ENCODE measurements around the gene PACRG. TPM values are rescaled to one million over a fixed set of nuclear protein-coding genes. Genes with fewer than 3 reads are reported as not detected.

The PACRG gene
- total RNA-seq, 2 experiments from 2014 or later = not detected

- H3K79me2 ChIP-seq (ENCODE audit: insufficient read depth, low read depth, low read length) = no peaks in the 10 kb centered on the region
- no TSS peak for BruUV-seq (replicated peaks)
- H3K9me2 ChIP-seq (ENCODE audit: insufficient read depth, low read length) = no peaks in the 10 kb centered on the region
- H2AFZ ChIP-seq (ENCODE audit: low read length) = no peak overlapping the region
- POLR2A ChIA-PET = no interaction called here
- CTCF ChIA-PET (ENCODE audit: unreplicated experiment) = no interaction called here
- no peak overlapping the region for H3K4me2 ChIP-seq (ENCODE audit: low read length)
- no peak overlapping the region for H3K27ac ChIP-seq (ENCODE audit: low read depth, low read length, poor library complexity, severe bottlenecking)
- H3K9me3 ChIP-seq (ENCODE audit: low read length) = no peaks in the 10 kb centered on the region
- H4K20me1 ChIP-seq (ENCODE audit: insufficient read depth, low read length) = no peaks in the 10 kb centered on the region
- intact Hi-C loops (cut with micrococcal nuclease; ENCODE audit: unreplicated experiment) = no loop called here
- TF ChIP-seq EZH2phosphoT487 (IDR thresholded peaks at IDR 0.05; ENCODE audit: borderline replicate concordance, low read depth, low read length) = no peak
- TF ChIP-seq, protein P1, sequence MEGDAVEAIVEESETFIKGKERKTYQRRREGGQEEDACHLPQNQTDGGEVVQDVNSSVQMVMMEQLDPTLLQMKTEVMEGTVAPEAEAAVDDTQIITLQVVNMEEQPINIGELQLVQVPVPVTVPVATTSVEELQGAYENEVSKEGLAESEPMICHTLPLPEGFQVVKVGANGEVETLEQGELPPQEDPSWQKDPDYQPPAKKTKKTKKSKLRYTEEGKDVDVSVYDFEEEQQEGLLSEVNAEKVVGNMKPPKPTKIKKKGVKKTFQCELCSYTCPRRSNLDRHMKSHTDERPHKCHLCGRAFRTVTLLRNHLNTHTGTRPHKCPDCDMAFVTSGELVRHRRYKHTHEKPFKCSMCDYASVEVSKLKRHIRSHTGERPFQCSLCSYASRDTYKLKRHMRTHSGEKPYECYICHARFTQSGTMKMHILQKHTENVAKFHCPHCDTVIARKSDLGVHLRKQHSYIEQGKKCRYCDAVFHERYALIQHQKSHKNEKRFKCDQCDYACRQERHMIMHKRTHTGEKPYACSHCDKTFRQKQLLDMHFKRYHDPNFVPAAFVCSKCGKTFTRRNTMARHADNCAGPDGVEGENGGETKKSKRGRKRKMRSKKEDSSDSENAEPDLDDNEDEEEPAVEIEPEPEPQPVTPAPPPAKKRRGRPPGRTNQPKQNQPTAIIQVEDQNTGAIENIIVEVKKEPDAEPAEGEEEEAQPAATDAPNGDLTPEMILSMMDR (conservative IDR thresholded peaks at IDR 0.05; ENCODE audit: low read length) = no peak
- no peak for DNase-seq (ENCODE audit: low spot score)
- H3K4me1 ChIP-seq (ENCODE audit: insufficient read depth, low read length, poor library complexity, severe bottlenecking) = no peaks in the 10 kb centered on the region
- no peak overlapping the region for H3K4me3 ChIP-seq (ENCODE audit: low read depth, low read length, poor library complexity, severe bottlenecking)
- no peaks in the 10 kb centered on the region for H3K36me3 ChIP-seq (ENCODE audit: insufficient read depth, low read length)
Observed at GRCh38 chr6:163293286-163293685, 565.5 kb downstream of the PACRG start.

GRCh38 chr6:163294734-163295133 lies 567.0 kb downstream of the PACRG start:
- no peaks in the 10 kb centered on the region for H3K36me3 ChIP-seq (ENCODE audit: insufficient read depth, low read length)
- TF ChIP-seq, protein P1 (conservative IDR thresholded peaks at IDR 0.05; ENCODE audit: low read length) = no peak
- TF ChIP-seq EZH2phosphoT487 (IDR thresholded peaks at IDR 0.05; ENCODE audit: borderline replicate concordance, low read depth, low read length) = no peak
- no peaks in the 10 kb centered on the region for H3K9me3 ChIP-seq (ENCODE audit: low read length)
- no peak for DNase-seq (ENCODE audit: low spot score)
- intact Hi-C loops (cut with micrococcal nuclease; ENCODE audit: unreplicated experiment) = no loop called here
- POLR2A ChIA-PET = interaction anchor here (0.5 to 0.6 kb wide), 2 partner anchors 146 to 360 kb away, joined by 4 read pairs; no protein-coding TSS in a partner anchor
- no peak overlapping the region for H3K4me3 ChIP-seq (ENCODE audit: low read depth, low read length, poor library complexity, severe bottlenecking)
- no TSS peak for BruUV-seq (replicated peaks)
- H3K4me2 ChIP-seq (ENCODE audit: low read length) = no peak overlapping the region
- H4K20me1 ChIP-seq (ENCODE audit: insufficient read depth, low read length) = no peaks in the 10 kb centered on the region
- no peak overlapping the region for H3K27ac ChIP-seq (ENCODE audit: low read depth, low read length, poor library complexity, severe bottlenecking)
- H3K9me2 ChIP-seq (ENCODE audit: insufficient read depth, low read length) = no peaks in the 10 kb centered on the region
- no peaks in the 10 kb centered on the region for H3K79me2 ChIP-seq (ENCODE audit: insufficient read depth, low read depth, low read length)
- CTCF ChIA-PET (ENCODE audit: unreplicated experiment) = no interaction called here
- H3K4me1 ChIP-seq (ENCODE audit: insufficient read depth, low read length, poor library complexity, severe bottlenecking) = no peaks in the 10 kb centered on the region
- H2AFZ ChIP-seq (ENCODE audit: low read length) = no peak overlapping the region

- TF ChIP-seq EZH2phosphoT487 (IDR thresholded peaks at IDR 0.05; ENCODE audit: borderline replicate concordance, low read depth, low read length) = no peak
- TF ChIP-seq, protein P1 (conservative IDR thresholded peaks at IDR 0.05; ENCODE audit: low read length) = no peak
- Histone ChIP-seq H3K4me2 (ENCODE audit: low read length) (no peak overlapping the region), H3K4me3 (ENCODE audit: low read depth, low read length, poor library complexity, severe bottlenecking) (no peak overlapping the region), H3K9me2 (ENCODE audit: insufficient read depth, low read length) (no peaks in the 10 kb centered on the region), H4K20me1 (ENCODE audit: insufficient read depth, low read length) (no peaks in the 10 kb centered on the region), H3K27ac (ENCODE audit: low read depth, low read length, poor library complexity, severe bottlenecking) (no peak overlapping the region), H3K79me2 (ENCODE audit: insufficient read depth, low read depth, low read length) (no peaks in the 10 kb centered on the region), H3K9me3 (ENCODE audit: low read length) (no peaks in the 10 kb centered on the region), H3K36me3 (ENCODE audit: insufficient read depth, low read length) (no peaks in the 10 kb centered on the region), H2AFZ (ENCODE audit: low read length) (no peak overlapping the region), H3K4me1 (ENCODE audit: insufficient read depth, low read length, poor library complexity, severe bottlenecking) (no peaks in the 10 kb centered on the region)
- no peak for DNase-seq (ENCODE audit: low spot score)
- intact Hi-C loops (cut with micrococcal nuclease; ENCODE audit: unreplicated experiment) = no loop called here
- BruUV-seq (replicated peaks) = no TSS peak
- ChIA-PET CTCF (ENCODE audit: unreplicated experiment) (no interaction called here), POLR2A (interaction anchor here (0.7 to 1.1 kb wide), 2 partner anchors 11 to 872 kb away, joined by 3 read pairs; no protein-coding TSS in a partner anchor)
Observed at GRCh38 chr6:163296835-163297519, 569.2 kb downstream of the PACRG start.

All from OCI-LY7 (cell line).